KOPT-K1 (cell line): ENCODE measurements around the gene DTWD2.

Experiments used
- H3K27ac ChIP-seq: fragments of 200-600 bp; sonication (generic); 2 replicates; pipeline ENCODE4 v1.5.1; 2016; ENCODE audit warnings: antibody characterized with exemption, mild to moderate bottlenecking, low read depth, low read length; ENCODE audit not compliant: poor library complexity, severe bottlenecking
- H3K36me3 ChIP-seq: fragments of 200-600 bp; sonication (generic); 2 replicates; pipeline ENCODE4 v1.5.1; 2017; ENCODE audit warnings: antibody characterized with exemption, mild to moderate bottlenecking, low read length, moderate library complexity; ENCODE audit not compliant: insufficient read depth
- H3K9me3 ChIP-seq: fragments of 200-600 bp; sonication (generic); 2 replicates; pipeline ENCODE4 v1.5.1; 2017; ENCODE audit warnings: antibody characterized with exemption, low read length, mild to moderate bottlenecking; ENCODE audit not compliant: insufficient read depth, poor library complexity, severe bottlenecking

Gene DTWD2, protein sequence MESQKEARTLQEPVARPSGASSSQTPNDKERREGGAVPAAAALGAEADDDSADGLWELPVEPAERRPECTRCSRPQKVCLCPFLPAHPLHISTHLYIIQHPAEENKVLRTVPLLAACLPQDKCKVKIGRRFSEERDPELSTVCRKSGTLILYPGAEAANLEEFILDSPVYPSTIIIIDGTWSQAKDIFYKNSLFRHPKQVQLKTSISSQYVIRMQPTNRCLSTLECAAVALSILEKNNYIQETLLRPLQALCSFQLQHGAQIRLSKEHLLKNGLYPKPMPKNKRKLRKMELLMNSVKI

DNA sequence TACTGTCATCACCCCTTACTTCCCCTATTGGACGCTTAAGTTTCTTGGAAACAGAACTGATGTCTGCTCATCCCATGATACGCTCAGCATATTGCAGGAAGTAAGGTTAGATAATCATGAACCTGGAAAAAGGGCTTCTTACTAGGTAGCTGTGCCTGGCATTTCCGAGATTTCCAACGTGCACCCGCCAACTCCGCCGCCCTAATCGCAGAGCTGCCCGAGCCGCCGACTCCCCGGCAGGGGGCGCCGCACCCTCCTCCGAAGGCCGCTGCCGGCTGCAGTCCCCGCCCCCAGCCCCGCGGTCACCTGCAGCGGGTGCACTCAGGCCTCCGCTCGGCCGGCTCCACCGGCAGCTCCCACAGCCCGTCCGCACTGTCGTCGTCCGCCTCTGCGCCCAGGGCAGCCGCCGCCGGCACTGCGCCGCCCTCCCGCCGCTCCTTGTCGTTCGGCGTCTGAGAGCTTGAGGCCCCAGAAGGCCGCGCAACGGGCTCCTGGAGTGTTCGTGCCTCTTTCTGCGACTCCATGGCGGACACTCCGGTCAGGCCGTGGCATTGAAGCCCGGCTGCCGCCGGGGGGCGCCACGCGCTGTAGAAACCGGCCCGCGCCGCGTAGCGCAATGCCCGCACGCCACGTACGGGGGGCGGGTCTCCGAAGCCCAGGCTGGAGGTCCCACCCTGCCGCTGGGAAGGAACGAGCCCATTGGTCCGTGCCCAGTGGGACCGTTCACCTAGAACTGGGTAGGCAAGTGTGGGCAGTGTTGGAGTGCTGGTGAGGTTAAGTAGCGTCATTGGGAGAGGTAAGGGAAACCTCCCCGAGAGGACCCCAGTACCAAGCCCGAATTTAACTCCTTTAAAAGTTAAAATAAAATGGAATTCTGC is at the start of gene DTWD2:
Gene DTWD2 (minus strand): TSS at position 560 of the 878 bp plus-strand sequence. CDS start 36 bp downstream, at position 524.
- peak within 1 kb of the TSS; percentile 81 for H3K27ac ChIP-seq
- no peaks in the 10 kb centered on the region for H3K9me3 ChIP-seq
- H3K36me3 ChIP-seq, result no peaks in the 10 kb centered on the region

DNA sequence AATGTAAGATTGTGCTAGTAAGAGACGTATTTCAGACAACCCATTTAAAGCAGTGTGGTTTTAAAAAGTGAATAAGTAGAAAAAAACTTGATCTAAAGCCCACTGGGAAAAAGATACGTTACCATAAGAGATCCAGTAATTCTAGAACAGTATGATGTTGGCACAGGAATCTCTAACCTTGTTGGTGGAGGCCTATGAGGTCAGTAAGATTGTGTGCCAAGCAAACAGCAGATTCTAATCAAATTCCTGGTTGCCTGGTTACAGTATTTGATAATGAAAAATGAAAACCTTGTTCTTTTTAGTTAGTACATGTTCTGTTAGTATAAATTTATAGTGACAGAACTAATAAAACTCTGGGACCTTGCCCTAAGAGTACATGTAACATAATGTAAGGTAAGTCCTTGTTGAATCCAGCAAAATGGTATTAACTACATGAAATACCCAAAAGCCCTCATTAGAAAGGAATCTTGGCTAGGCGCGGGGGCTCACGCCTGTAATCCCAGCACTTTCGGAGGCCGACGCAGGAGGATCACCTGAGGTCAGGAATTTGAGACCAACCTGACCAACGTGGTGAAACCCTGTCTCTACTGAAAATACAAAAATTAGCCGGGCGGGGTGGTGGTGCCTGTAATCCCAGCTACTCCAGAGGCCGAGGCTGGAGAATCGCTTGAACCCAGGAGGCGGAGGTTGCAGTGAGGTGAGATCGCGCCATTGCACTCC is 49.3 kb upstream of the DTWD2 start:
- Histone ChIP-seq H3K36me3 (no peaks in the 10 kb centered on the region), H3K9me3 (no peaks in the 10 kb centered on the region), H3K27ac (no peak overlapping the region)

DNA sequence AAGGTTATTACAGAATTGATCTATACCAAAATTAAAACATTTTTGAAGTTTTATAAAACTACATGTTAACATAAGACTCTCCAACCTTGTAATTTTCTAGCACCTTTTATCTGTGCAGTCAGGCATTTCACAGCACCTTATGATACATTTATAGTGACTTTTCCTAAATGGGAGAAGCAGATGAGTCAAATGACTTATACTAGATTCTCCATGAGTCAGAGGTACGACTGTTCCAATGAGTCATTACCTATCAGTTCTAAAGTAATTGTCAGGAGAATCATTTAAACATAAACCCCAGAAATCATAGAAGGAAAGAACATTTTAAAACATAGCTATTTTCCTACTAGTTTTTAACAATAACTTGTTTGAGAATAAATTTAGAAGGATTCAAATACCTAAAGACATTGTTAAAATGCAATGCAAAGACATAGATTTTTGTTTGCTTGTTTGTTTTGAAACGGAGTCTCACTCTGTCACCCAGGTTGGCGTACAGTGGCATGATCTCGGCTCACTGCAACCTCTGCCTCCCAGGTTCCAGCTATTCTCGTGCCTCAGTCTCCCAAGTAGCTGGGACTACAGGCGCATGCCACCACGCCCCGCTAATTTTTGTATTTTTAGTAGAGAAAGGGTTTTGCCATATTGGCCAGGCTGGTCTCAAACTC is 47.9 kb upstream of the DTWD2 start:
- H3K9me3 ChIP-seq, result no peaks in the 10 kb centered on the region
- H3K27ac ChIP-seq, result no peak overlapping the region
- H3K36me3 ChIP-seq, result no peaks in the 10 kb centered on the region

DNA sequence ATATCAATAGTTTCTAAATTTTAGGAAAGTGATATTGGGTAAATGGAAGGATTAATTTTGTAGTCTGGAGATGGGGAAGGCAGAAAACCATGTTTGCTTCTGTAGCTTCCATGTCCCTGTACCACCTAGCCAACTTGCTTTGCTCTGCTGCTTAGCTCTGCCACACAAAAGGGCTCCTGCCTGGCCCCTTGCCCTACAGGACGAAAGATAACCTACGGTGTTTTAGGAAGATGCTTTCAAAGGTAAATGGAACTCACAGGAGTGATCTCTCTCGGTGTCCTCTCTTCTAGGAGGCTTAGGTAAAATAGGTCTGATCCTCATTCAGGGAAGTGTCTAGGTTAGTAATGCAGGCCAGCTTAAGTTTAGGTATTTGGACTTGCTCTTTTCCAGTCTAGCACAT is 44.8 kb upstream of the DTWD2 start:
- H3K27ac ChIP-seq, result no peak overlapping the region
- no peaks in the 10 kb centered on the region for H3K36me3 ChIP-seq
- no peaks in the 10 kb centered on the region for H3K9me3 ChIP-seq

DNA sequence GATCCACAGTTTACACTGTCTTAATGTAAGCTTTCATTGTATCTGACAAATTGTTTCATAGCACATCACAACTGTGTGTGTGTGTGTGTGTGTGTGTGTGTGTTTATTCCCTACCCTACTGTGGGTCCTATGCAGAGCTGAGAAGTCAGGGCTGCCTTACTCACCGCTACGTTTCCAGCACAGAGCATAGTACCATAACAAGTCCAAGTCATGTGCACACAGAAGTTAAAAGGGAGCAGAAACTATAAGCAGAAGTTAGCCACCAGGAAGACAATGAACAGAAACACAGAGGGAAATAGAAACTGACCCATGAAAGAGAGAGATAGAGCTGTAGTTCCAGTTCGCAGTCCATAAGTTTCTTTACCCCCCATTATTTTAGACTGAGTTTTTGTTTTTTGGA is 44.3 kb upstream of the DTWD2 start:
- Histone ChIP-seq H3K36me3 (no peaks in the 10 kb centered on the region), H3K9me3 (no peaks in the 10 kb centered on the region), H3K27ac (no peak overlapping the region)

DNA sequence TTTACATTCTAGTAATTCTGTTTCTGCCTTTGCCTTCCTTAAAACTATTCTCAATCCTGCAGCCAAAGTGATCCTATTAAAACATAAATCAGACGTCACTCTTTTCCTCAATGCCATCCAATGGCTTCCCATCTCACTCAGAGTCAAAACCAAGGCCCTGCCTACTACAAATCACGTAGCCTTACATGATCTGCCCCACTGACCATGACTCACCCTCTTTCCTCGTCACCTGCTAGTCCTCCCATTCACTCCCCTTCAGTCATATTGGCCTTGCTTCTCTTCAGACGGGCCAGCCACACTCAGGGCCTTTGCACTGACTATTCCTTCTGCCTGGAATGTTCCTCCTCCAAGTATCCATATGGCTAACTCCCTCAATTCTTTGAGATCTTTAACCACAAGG is 43.6 kb upstream of the DTWD2 start:
- H3K27ac ChIP-seq, result peak overlapping the region; percentile 71

DNA sequence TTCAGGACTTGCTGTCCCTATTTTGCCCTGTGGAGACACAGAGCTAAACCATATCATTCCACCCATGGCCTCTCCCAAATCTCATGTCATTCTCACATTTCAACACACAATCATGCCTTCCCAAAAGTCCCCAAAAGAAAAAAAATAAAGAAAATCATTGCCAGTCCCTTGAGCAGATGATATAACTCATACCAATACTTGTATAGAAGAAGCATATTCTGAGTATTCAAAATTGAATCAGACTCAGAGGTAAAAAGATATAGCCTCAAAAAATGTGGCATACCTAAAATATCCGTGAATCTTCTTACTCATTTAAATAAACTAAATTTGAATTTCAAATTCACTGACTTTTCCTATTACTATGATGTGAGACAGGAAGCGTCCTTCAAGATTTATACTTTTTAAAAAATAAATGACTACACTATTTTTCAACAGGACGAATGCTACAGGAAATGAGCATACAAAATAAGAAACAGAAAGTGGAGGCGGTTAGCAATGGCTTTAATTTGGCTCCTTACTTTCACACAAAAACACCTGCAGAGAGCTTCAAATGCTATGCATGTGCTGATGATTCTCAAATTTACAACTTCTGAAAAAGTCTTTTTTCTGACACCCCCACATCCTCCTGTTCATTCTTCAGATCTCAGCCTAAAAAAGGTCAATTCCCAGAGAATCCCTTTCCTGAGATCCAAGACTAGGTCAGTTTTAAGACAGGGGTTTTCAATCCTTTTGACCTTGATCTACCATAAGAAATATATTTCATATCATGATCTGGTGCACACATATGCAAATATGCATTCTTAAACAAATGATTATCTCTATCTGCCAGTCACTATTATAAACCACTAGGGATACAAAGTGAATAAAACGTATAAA is 42.9 kb upstream of the DTWD2 start:
- no peaks in the 10 kb centered on the region for H3K36me3 ChIP-seq
- H3K9me3 ChIP-seq, result no peaks in the 10 kb centered on the region
- peak overlapping the region; percentile 71 for H3K27ac ChIP-seq

More for the DNA sequence above, 43.6 kb upstream of the DTWD2 start:
- Histone ChIP-seq H3K9me3 (no peaks in the 10 kb centered on the region), H3K36me3 (no peaks in the 10 kb centered on the region)

DNA sequence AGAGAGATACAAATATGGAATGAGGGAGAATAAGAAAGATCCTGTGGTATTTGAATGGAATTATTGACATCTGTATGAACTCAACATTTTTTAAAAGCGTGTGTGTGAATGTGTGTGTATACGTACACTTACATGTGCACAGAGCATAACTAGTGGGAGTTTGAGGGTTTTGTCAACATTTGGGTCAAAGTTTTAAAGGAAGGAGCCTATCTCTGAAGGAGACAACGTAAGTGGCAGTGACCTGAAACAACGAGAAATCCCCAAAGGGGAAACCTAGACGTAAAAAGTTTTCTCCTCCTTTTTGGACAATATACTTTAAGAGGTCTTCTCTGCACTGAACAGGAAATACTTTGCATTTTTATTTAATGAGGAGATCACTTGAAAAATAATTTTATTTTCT is 40.2 kb upstream of the DTWD2 start:
- Histone ChIP-seq H3K27ac (no peak overlapping the region), H3K36me3 (no peaks in the 10 kb centered on the region), H3K9me3 (no peaks in the 10 kb centered on the region)

DNA sequence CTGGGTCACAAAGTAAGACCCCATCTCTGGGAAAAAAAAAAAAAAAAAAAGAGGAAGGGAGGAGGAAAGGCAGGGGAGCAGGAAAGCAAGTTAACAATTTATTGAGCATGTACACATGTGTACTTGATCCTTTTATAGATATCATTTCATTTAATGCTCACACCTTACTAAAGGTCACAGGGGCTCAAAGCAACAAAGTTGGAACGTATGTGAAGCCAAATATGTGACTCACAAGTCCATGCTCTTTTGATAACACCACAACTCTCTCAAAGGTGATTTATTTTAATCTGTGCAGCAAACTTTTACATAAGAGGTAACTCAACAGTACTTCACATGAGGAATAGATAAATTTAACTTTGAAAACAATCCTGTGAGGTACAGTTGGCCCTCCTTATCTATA is 34.4 kb upstream of the DTWD2 start:
- no peak overlapping the region for H3K27ac ChIP-seq
- no peaks in the 10 kb centered on the region for H3K9me3 ChIP-seq
- H3K36me3 ChIP-seq, result no peaks in the 10 kb centered on the region

DNA sequence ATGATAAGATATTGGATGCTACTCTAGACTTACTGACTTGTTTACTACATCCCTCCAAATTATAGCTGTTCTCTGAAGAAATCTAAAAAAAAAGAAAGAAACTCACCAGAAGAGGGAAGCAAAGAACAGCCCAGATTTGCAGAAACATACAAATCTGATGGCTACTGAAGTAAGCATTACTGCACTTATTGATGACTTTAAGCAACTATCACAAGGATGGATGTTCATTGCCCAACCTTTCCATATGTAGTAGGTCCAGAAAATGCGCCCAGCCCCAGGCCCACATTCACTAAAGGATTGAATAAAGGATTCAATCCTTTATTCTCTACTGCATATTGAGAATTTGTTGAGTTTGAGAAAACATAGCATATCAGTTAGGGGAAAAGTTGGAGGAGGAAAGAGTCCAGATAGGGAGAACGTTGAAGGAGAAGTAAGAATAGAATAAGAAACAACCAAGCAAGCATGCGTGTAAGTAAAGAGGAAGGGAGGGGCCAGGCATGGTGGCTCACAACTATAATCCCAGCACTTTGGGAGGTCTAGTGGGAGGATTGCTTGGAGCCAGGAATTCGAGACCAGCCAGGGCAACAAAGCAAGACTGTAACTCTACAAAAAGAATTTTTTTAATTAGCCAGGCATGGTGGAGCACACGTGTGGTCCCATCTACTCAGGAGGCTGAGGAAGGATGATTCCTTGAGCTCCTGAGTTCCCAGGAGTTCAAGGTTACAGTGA is 33.8 kb upstream of the DTWD2 start:
- Histone ChIP-seq H3K9me3 (no peaks in the 10 kb centered on the region), H3K27ac (no peak overlapping the region), H3K36me3 (no peaks in the 10 kb centered on the region)

DNA sequence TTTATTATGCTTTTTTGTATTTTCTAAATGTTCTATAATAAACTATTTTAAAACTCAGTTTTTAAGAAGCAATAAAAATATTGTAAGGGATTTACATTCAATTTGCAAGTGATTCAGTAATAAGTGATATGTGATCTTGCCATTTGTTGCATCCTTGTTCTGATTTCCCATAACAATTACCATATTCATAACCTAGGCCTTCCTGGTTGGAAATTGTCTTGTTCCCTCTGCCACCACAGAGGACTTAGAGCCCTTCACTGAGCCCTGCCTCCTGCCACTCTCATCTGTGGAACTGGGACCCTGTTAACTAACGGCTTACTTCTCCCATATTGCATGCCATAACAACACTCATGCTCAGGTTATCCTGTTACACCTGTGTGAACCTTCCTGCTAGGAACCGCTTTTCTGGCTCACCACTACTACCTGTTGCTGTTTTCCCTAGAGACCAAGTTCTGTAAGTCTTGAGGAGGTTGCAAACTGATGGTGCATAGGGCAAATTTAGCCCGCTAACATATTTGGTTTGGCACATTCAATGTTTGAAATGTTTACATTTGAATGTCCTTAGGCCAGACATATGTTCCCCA is 32.9 kb upstream of the DTWD2 start:
- Histone ChIP-seq H3K27ac (no peak overlapping the region), H3K9me3 (no peaks in the 10 kb centered on the region)

DNA sequence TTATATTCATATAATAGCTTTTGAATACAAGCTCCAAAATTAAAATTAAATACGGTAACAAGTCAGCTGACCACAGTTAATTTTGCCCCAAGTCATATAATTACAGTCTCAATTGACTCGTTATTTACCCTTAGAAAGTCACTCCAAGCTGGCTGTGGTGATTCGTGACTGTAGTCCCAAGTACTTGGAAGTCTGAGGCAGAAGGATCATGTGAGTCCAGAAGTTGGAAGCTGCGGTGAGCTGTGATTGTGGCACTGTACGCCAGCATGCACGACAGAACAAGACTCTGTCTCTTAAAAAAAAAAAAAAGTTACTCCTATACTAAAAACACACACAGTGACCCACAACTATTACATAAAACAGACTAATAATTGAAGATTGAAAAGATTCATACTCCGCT is 31.6 kb upstream of the DTWD2 start:
- Histone ChIP-seq H3K36me3 (no peaks in the 10 kb centered on the region), H3K27ac (no peak overlapping the region), H3K9me3 (no peaks in the 10 kb centered on the region)

More for the DNA sequence above, 32.9 kb upstream of the DTWD2 start:
- no peaks in the 10 kb centered on the region for H3K36me3 ChIP-seq

DNA sequence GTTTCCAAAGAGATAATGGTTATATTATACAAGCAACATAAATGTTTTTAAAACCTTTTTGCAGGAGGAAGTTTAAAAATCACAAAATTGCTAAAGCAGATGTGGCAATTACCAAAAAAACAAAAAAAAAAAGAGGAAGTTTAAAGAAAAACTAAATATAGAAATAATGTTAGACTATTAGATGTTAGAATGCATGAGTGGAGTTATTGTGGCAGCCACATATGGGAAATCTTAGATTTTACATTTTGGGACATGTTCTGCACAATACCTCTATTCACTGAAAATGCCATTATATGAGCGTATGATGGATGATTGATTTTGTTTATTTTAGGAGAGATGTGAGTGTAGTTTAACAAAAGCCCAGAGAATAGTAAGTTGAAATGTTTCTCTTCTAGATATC is 31.2 kb upstream of the DTWD2 start:
- Histone ChIP-seq H3K27ac (no peak overlapping the region), H3K36me3 (no peaks in the 10 kb centered on the region), H3K9me3 (no peaks in the 10 kb centered on the region)
